ENCODE measurements around the gene ANLN.
"Not testable (repeated sequence)": the region's sequence is repeated elsewhere in the genome, so short reads cannot be mapped to it uniquely, and the experiment has no call there.

The ANLN gene

DNA sequence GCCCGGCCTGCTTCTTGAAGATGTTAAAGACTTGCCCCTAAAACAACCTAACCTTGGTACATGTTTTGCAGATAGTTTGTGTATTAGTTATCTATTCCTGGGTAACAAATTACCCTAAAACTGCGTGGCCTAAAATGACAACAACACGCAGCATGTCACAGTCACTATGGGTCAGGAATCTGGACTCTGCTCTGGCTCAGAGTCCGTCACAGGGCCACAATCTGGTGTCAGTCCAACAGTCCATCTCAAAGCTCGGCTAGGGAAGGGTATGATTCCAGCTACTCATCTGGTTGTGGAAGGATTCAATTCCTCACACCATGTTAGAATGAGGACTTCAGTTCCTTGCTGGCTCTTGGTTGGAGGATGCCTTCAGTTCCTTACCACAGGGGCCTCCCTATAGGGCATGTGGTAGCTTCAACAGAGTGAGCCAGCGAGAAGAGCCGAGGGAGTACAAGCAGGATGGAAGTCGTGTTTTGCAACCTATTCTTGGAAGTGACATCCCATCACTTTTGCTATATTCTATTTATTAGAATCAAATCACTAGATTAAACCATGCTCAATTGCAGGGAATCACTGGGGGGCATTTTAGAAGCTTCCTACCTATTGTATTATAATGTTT, 71.3 kb downstream of the ANLN start:
- in situ Hi-C loops (cut with HindIII; ENCODE audit: low sequenced_read_pairs) = no loop called here

DNA sequence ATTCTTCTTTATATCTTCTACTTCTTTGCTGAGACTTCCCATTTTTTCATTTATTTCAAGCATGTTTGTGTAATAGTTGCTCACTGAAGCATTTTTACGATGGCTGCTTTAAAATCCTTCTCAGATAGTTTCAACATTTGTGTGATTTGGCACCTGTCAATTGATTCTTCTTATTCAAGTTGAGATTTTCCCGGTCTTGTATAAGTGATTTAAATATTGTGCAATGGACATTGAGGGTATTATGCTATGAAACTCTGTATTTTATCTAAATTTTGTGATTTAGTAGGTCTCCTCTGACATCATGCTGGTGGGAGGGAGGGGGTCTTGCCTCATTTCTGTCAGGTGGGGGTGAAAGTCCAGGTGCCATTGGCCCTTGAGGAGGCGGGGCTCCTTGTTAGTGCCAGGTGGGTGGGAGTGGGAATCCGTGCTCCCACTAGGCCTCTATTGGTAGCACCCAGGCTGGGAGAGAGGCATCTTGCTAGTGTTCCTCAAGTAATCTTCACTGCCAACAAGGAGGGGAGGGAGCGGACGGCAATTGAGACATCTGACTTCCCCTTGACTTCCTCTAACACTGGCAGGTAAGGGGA, 73.0 kb downstream of the ANLN start:
- in situ Hi-C loops (cut with HindIII; ENCODE audit: low sequenced_read_pairs) = no loop called here

DNA sequence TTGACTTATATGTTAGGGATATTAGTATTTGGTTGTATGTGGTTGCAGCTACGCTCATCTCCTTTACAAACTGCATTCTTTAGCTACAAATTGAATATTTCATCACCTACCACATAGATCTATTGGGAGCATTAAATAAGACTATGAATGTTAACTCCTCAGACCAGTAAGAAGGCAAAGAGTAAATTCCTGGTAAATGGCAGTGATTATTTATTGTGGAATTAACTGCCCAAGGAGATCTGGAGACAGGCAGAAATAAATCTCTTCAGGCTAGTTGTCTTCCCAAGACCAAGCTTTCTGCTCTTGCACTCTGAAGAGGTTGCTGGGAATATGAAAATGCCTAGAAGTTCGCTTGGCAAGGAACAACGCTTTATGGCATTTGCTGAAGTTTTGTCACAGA, 74.6 kb downstream of the ANLN start:
- in situ Hi-C loops (cut with HindIII; ENCODE audit: low sequenced_read_pairs) = no loop called here

DNA sequence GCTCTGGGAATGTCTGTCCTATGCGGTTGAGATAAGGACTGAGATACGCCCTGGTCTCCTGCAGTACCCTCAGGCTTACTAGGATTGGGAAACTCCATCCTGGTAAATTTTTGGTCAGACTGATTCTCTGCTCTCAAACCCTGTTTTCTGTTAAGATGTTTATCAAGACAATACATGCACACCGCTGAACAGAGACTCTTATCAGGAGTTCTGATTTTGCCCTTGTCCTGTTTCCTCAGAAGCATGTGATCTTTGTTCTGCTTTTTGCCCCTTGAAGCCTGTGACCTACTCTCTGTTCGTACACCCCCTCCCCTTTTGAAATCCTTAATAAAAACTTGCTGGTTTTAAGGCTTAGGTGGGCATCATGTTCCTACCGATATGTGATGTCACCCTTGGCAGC, 76.3 kb downstream of the ANLN start:
- in situ Hi-C loops (cut with HindIII; ENCODE audit: low sequenced_read_pairs) = not testable (repeated sequence)

DNA sequence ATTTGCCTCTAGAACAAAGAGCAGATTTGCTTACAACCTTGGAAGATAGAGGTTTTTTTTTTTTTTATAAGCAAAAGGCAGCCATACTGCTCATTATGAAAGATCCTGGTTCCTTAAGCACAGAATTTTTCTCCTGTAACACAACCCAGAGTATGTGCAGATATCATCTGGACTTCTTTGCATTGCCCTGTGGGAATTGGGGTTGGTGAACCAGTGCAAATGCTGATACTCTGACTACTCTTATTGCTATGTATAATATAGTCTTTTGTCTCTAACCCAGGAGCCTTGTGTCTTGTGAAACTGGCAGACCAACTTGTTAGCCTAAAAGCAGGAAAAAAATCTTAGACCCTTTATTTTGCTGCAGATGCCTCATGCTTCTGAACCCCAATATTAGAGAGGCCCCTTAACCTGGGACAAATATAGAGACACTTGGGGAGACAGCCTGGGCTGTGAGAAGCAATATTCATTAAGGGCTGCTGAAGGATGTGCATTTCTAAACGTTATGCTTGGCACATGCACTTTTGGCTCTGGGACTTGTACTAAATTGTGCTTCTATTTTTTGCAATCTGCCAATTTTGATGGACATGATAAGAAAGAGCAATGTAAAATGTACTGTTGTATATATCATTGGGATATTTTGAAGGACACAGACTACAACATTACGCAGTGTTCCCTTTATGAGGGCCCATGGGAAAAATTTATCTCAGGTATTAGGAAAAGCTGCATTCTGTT, 78.9 kb downstream of the ANLN start:
- in situ Hi-C loops (cut with HindIII; ENCODE audit: low sequenced_read_pairs) = no loop called here

DNA sequence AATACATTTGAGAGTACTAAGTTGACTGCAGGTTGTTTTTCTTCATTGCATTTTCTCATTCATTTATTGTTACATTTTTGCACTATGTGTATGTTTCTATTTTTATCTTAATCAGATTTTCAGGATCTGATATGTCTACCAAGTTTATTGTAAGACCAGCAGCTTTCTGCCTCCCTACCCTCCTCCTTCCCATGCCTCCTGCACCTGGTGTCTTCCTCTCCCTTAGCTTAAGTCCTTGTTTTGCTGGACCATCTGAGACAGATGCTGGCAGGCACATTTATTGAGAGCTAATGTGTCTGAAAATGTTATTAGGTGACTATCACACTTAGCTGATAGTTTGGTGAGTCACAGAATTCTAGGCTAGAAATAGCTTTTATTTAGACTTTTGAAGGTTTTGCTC, 79.6 kb downstream of the ANLN start:
- in situ Hi-C loops (cut with HindIII; ENCODE audit: low sequenced_read_pairs) = no loop called here

DNA sequence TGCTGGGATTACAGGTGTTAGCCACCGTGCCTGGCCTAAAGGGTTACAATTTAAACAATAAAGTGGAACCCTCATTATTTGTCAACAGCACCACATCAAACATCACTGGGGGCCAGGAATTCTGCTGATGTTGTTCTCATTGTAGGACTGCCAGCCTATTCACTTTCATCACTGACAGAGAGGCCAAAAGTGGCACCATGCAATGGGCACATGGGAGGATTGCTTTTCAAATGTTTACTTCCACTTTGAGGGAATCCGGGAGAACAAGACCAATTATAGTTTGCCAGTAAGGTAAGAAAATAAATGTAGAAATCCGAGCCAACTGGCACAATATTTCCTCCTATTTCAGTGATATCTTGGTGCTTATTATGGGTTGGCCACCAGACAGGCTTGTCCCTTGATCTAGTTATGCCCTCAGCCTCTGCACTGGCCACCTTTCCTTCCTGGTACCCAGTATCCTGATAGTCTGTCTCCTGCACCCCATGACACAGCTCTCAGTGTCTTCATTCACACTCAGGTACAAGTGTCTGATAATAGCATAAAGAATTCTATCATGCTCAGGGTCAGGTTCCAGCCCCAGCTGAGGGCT, 82.6 kb downstream of the ANLN start:
- in situ Hi-C loops (cut with HindIII; ENCODE audit: low sequenced_read_pairs) = no loop called here

DNA sequence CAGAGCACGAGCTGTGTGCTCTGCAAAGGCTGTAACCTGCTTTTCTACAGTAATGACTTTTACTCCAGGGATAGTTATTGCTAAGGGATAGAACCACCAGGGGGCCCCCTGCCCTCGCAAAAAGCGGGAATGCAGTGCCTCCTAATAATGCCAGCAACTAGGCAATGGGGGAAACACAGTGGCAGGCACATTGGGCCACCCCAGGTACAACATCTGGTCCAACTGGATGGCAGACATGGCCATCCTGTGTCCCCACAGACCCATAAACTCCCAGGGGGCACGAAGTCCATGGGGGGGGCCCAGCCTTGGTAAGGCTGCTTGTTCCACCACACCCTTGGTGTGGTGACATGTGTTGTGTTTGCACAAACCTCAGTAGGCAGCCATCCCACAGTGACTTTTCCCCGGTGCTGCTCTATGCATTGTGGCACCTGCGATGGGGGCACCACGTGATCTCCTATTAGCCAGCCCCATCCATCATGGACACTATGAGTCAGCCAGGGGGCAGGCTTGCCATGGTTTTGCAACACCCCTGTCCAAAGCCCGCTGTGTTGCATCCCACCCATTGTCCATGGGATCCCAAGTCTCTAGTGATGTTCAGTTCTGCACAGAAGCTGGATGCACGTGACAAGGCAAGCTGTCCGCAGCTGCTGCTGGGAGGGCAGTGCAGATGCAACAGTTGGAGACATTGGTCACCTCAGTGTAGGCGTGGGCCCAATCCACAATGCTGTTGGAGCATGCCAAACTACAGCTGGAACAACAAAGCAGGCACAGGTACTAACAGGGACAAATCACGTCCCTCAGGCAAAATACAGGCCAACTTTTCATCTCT, 84.0 kb downstream of the ANLN start:
- in situ Hi-C loops (cut with HindIII; ENCODE audit: low sequenced_read_pairs) = no loop called here

DNA sequence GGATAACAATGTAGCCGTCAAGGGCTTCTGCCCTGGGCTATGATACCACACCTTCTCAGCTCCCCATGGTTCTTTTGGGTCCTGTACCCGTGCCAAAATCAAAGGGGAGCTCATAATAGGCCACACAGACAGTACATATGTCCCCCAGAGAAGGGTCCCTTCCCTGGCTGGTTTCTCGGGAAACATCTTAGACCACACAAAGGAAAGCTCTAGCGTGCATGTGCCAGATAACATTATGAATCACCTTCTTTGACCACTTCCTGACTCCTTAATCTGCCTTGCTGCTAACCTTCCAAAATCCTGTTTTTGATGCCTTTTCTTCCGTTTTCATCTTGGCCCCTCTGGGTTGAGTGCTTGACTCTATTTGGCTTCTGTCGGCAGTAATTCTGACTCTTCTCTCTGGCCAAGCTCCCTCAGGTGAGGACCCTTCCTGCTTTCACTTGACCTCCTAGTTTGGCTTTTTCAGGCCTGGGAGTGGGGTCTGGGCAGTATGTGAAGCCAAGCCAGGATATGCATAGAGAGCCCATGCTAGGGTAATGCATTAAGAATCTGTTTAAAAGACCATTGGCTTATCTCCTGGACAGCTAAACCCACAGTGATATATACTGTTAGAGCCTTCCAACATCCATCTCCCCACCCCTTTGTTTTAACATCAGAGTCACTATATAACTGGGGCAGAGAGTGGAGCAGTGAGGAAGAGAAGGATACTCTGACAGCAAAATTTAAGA, 84.8 kb downstream of the ANLN start:
- in situ Hi-C loops (cut with HindIII; ENCODE audit: low sequenced_read_pairs) = loop anchor here (25.0 kb wide), 1 partner anchor 488 kb away; no protein-coding TSS in a partner anchor

DNA sequence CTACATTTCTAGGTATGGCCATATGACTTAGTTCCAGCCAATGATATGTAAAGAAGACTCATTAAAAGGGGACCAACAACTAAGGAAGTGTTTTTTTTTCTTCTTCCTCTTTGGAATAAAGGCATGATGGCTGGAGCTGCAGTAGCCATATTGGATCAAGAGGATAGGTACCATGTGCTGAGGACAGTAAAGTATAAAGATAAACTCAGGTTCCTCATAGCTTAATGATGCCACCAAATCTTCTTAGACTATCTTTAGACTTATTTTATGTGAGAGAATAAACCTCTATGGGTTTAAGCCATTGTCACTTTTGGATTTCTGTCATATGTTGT, 85.3 kb downstream of the ANLN start:
- in situ Hi-C loops (cut with HindIII; ENCODE audit: low sequenced_read_pairs) = loop anchor here (25.0 kb wide), 1 partner anchor 487 kb away; no protein-coding TSS in a partner anchor

DNA sequence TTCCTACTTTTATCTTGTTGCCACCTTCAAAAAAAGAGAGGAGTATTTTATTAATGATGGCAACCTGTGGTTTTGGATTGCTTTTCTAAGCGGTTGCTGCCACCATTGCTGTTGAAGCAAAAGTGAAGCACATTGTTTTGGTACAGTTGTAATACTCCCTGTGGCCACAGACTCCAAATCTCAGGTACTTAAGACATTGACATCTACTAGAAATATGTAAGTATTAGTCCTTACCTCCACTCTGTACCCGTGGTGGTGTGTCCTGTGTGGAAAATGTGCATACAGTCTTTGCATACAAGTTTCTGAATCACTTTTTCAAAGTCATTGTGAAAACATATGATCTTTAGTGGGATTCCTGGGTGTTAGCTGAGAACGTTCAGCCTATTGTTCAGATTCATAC, 85.7 kb downstream of the ANLN start:
- in situ Hi-C loops (cut with HindIII; ENCODE audit: low sequenced_read_pairs) = loop anchor here (25.0 kb wide), 1 partner anchor 487 kb away; no protein-coding TSS in a partner anchor

DNA sequence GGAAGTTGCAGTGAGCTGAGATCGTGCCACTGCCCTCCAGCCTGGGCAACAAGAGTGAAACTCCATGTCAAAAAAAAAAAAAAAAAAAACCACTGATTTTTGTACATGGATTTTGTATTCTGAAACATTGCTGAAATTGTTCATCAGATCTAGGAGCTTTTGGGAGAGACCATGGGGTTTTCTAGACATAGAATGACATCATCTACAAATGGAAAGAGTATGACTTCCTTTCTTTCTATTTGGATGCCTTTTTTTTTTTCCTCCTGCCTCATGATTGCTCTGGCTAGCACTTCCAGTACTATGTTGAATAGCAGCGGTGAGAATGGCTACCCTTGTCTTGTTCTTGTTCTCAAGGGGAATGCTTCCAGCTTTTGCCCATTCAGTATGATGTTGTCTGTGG, 89.1 kb downstream of the ANLN start:
- in situ Hi-C loops (cut with HindIII; ENCODE audit: low sequenced_read_pairs) = loop anchor here (25.0 kb wide), 1 partner anchor 484 kb away; no protein-coding TSS in a partner anchor

DNA sequence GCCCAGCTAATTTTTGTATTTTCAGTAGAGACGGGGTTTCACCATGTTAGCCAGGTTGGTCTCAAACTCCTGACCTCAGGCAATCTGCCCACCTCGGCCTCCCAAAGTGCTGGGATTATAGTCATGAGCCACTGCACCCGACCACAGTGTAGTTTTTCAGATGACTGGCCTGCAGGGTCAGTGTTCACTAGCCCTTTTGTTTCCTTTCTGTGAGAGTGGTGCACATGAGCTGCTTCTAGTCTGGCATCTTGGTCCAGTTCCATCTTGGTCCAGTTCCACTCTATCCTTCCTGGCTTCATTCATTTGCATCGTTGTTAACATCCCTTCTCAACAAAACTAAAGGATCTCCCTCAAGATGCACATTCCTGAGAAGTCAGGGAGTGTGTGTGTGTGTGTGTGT, 94.2 kb downstream of the ANLN start:
- in situ Hi-C loops (cut with HindIII; ENCODE audit: low sequenced_read_pairs) = loop anchor here (10.0 to 25.0 kb wide), 2 partner anchors 478 to 721 kb away; no protein-coding TSS in a partner anchor

DNA sequence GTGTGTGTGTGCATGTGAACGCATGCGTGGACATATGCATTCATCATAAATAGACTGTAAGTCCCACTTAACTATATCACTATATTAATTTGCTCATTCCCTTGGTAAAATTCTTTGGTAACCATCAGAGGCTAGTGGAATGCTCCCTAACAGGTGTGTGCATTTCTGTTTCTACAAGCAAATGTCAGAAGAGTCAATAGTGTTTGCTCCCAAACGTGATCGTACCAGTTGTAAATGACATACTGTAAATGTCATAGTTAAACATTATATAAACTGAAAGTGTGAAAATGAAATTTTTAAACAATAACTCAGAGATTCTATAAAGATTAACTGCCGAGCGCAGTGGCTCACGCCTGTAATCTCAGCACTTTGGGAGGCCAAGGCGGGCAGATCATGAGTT, 94.6 kb downstream of the ANLN start:
- in situ Hi-C loops (cut with HindIII; ENCODE audit: low sequenced_read_pairs) = loop anchor here (10.0 to 25.0 kb wide), 2 partner anchors 478 to 721 kb away; no protein-coding TSS in a partner anchor

DNA sequence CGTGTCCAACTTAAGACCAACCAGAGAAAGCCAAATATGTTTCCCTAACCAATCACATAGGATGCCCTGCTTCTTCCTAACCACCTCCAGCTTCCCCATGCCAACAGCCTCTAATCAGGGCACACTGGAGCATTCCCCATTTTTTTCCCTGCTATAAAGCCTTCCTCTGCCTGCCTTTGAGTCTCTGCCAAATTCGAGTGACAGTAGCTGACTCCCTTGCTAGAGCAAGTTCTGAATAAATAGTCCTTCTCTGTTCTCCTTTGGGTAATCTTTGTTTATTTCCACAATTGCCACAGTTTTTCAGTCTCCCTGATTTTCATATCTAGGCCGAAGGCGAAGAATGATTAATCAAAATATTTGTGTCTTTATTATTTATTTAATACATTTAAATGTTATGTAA, 96.7 kb downstream of the ANLN start:
- in situ Hi-C loops (cut with HindIII; ENCODE audit: low sequenced_read_pairs) = loop anchor here (10.0 to 25.0 kb wide), 2 partner anchors 476 to 718 kb away; no protein-coding TSS in a partner anchor

DNA sequence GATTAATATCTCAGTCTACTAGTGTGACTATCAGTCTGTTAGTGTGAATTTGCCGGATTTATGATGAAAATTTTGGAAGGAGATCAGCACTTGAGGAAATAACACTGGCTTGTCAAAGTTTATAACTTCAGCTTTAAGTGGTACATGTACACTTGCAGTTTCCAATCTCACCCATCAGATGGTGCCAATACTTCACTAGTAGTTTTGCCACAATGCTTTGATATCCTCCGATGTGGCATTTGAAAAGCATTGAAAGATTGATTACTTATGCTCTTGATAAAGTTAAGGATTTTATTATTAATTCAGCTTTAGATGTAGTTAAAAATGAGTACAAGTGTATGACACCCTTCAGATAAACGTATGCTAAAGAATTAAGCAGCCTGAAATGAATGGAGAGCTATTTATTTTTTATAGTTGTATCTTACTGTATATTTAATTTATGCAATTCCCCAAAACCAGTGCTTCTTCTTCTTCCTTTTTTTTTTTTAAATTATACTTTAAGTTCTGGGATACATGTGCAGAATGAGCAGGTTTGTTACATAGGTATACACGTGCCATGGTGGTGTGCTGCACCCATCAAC, 98.2 kb downstream of the ANLN start:
- in situ Hi-C loops (cut with HindIII; ENCODE audit: low sequenced_read_pairs) = loop anchor here (10.0 to 25.0 kb wide), 2 partner anchors 474 to 717 kb away; no protein-coding TSS in a partner anchor

DNA sequence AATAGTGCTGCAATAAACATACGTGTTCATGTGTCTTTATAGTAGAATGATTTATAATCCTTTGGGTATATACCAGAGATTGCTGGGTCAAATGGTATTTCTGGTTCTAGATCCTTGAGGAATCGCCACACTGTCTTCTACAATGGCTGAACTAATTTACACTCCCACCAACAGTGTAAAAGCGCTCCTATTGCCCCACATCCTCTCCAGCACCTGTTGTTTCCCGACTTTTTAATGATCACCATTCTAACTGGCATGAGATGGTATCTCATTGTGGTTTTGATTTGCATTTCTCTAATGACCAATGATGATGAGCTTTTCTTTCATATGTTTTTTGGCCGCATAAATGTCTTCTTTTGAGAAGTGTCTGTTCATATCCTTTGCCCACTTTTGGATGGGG, 99.0 kb downstream of the ANLN start:
- in situ Hi-C loops (cut with HindIII; ENCODE audit: low sequenced_read_pairs) = loop anchor here (10.0 to 25.0 kb wide), 2 partner anchors 474 to 716 kb away; no protein-coding TSS in a partner anchor

DNA sequence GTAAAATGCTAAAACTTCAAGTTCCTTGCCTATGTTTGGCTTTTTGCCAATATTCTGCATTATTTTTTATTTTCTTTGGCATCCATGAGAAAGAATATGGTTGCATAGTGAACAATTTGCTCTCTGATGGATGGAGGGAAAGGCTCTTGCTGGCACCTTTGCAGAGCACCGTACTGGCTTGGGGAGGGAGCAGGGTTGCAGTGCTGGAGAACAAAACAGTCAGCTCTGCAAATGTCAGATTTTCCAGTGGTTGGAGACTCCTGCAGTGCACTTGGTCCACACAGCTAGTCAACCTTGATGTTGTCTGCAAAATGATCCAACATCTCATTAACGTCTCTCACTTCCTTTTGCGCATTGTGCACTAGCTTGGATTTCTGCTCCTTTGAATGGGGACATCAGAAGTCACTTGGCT, 100.8 kb downstream of the ANLN start:
- in situ Hi-C loops (cut with HindIII; ENCODE audit: low sequenced_read_pairs) = loop anchor here (25.0 kb wide), 1 partner anchor 472 kb away; no protein-coding TSS in a partner anchor

DNA sequence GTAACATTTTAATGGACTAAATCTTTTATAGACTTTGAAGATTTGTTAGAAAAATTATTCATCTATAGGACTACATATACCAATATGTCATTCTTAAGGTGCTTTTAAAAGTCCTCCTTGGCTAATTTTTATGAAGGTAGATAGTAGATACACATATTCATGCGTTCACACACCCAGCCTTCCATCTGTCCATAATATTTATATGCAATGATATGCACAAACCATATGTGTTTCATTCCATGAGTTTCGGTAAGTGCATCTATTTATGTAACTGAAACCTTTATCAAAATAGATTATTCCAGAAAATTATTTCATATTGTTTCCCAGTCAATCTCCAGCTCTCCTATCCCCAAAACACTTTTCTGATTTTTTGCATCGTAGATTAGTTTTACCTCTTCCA, 101.7 kb downstream of the ANLN start:
- in situ Hi-C loops (cut with HindIII; ENCODE audit: low sequenced_read_pairs) = loop anchor here (25.0 kb wide), 1 partner anchor 471 kb away; no protein-coding TSS in a partner anchor

Measured in endothelial cell of hepatic sinusoid (primary cell).